Lung microvascular endothelial cell (primary cell): ENCODE data around the gene SCCPDH. TPM values are rescaled to one million over a fixed set of nuclear protein-coding genes. Genes with fewer than 3 reads are reported as not detected.
A peak's percentile ranks its signal among the peaks of the same experiment; 100 is the strongest.
"Not testable (repeated sequence)": the region's sequence is repeated elsewhere in the genome, so short reads cannot be mapped to it uniquely, and the experiment has no call there.

Experiments
- DNase-seq, 2 donors: peaks; one replicate each; pipeline versions ENCODE4 v3.0.0 to v3.0.0-alpha.2; 2010; ENCODE audit warnings: low read depth in 2 of 2
- total RNA-seq: library from RNA; depleted of rRNA; stranded (reverse); fragments of >200 nt; gene quantifications from 2 replicates; pipeline ENCODE4 v1.2.1, GENCODE V29; 2014

SCCPDH gene
- total RNA-seq, 1 donor from 2014 or later = 39.9 TPM

DNA sequence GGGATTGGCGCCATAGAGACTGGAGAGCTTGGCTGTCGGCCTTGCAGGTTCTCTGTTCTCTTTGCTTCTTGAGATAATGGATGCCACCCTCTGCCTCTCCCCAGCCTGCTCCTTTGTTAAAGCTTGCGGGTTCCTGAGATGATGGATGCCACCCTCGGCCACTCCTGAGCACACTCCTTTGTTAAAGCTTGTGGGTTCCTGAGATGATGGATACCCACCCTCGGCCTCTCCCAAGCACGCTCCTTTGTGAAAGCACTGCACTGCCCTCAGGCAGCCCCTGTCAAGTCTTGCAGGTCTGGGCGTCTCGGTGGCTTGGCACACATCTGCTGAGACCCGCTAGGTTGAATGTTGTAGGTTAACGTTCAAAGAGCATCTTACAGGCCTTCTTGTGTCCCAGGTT, 76.5 kb downstream of the SCCPDH start:
- DNase-seq = no peak

DNA sequence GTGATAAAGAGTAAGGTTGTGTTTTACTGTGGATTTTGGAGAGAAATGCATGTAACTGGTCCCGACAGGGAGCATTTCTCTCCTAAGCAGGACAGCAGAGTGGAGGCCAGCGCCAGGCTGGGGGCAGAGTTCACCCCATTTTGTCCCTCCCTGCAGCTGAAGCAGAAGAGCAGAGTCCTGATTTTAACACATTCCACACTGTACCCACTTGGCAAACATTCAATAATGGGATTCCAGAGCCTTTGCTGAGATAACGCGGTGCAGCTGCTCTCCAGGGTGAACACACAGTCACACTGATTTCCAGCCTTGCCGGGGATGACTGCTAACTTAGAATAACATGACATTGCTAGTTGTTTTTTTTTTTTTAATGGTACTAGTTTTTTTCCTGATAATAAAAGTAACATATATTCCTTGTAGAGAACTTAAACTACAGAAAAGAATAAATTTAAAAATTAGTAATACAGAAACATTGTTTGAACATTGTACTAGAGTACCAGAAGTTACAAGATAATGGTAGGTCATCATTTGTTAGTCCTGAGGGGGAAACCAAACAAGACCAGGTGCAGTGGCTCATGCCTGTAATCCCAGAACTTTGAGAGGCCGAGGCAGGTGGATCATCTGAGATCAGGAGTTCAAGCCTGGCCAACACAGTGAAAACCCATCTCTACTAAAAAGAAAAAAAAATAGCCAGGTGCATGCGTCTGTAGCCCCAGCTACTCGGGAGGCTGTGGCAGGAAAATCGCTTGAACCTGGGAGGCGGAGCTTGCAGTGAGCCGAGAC, 77.2 kb downstream of the SCCPDH start:
- DNase-seq = no peak

GRCh38 chr1:246803373-246803772, 79.2 kb downstream of the SCCPDH start:
- DNase-seq = no peak

- DNase-seq = no peak
These were observed 79.7 kb downstream of the SCCPDH start for GRCh38 chr1:246803883-246804282.

DNA sequence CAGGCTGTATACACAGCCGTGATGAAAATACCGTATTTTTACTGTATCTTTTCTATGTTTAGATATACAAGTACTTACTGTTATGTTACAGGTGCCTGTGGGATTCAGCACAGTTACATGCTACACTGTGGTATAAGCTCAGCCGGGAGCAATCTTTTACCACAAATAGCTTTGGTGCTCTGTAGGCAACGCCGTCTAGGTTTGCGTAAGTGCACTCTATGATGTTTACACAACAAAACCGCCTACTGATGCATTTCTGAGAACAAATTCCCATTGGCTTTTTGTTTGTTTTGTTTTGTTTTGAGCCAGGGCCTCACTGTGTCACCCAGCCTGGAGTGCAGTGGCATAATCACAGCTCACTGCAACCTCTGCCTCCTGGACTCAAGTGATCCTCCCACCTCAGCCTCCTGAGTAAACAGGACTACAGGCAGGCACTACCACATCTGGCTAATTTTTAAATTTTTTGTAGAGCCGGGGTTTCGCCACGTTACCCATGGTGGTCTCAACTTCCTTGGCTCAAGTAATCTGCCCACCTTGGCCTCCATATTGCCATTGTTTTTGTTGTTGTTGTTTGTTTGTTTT, 81.0 kb downstream of the SCCPDH start:
- DNase-seq = no peak

- DNase-seq = peak in 1 of 2 donors; percentile 15
These were observed 85.3 kb downstream of the SCCPDH start for GRCh38 chr1:246809473-246809872.

- no peak for DNase-seq
These were observed 87.8 kb downstream of the SCCPDH start for GRCh38 chr1:246811985-246812384.

GRCh38 chr1:246813325-246813724, 89.1 kb downstream of the SCCPDH start:
- DNase-seq = not testable (repeated sequence)

DNA sequence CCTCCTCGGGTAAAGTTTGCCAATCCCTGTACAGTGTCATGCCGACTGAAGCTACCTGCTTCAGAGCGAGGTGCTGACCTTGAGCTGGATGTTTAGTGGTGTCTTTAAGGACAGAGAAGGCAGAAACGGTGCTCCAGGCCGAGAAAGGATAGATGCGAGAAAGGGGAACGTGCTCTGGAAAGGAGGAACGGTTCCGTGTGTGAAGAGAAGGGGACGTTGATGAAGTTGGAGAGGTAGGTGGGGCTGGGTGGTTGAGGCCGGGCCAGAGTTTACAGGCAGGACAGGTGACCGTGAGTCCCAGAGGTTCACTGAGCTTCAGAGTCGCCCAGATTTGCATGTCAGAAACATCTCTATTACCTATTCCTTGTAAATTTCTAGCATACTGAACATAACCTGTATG, 90.7 kb downstream of the SCCPDH start:
- no peak for DNase-seq

DNA sequence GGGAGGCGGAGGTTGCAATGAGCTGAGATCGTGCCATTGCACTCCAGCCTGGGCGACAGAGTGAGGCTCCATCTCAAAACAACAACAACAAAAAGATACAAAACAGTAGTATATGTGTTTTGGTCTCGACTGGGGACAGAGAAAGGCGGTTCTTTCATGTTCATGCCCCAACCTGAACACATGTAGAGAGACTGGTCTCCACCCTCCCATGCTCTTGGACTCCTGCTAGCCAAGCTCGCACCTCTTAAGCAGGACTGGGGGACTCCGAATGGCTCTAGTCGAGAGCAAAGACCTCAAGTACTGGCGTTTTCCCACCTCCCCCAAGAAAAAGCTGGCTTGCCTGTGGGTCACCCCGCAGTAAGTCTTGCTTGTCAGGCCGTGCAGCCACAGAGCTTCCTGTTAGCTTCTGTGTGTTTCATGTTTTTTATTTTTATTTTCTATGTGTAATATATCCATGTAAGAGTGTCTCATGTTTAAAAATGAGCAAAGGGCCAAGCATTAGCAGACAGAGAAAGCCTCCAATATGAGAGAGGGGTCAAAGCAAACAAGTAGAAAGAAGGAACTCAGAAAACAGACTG, 91.6 kb downstream of the SCCPDH start:
- DNase-seq = no peak

Other genes starting within 250 kb of the SCCPDH start
- gene SMYD3, start 217.1 kb upstream of the SCCPDH start, total RNA-seq = 16.3 and 17.3 TPM in 2 replicates
- 11.6 and 12.5 TPM in 2 replicates for gene TFB2M, start 158.1 kb upstream of the SCCPDH start, total RNA-seq
- 13.1 and 32.5 TPM in 2 replicates for gene CNST, start 158.0 kb upstream of the SCCPDH start, total RNA-seq
- gene AHCTF1, start 207.5 kb downstream of the SCCPDH start, total RNA-seq = 18.3 and 19.8 TPM in 2 replicates